Suprapubic skin (tissue), 4 donors: Measurements from ENCODE around the gene TBC1D20. TPM values are rescaled to one million over a fixed set of nuclear protein-coding genes. Genes with fewer than 3 reads are reported as not detected.

Experiments used
- DNase-seq, 2 donors: peaks; one replicate each; pipeline ENCODE4 v3.0.0-alpha.2; 2019; ENCODE audit warnings: low spot score in 2 of 2
- H3K27ac ChIP-seq: fragments of 200-600 bp; sonication (generic); one replicate; pipeline ENCODE4 v1.5.1; 2019
- H3K27me3 ChIP-seq: fragments of 200-600 bp; sonication (generic); one replicate; pipeline ENCODE4 v1.5.1; 2019
- H3K36me3 ChIP-seq: fragments of 200-600 bp; sonication (generic); one replicate; pipeline ENCODE4 v1.5.1; 2019
- H3K4me1 ChIP-seq: fragments of 200-600 bp; sonication (generic); one replicate; pipeline ENCODE4 v1.5.1; 2019
- H3K4me3 ChIP-seq: fragments of 200-600 bp; sonication (generic); one replicate; pipeline ENCODE4 v1.5.1; 2019; ENCODE audit warnings: mild to moderate bottlenecking
- H3K9me3 ChIP-seq: fragments of 200-600 bp; sonication (generic); one replicate; pipeline ENCODE4 v1.5.1; 2019
- CTCF ChIP-seq, 2 donors: fragments of 200-600 bp in 1 of 2; fragments of 450-650 bp in 1 of 2; sonication (generic) in 1 of 2; IDR thresholded peaks; one replicate each; pipeline ENCODE4 v1.5.1; 2016 to 2019; ENCODE audit warnings: antibody characterized with exemption in 2 of 2, mild to moderate bottlenecking in 1 of 2, moderate library complexity in 1 of 2
- EP300 ChIP-seq: sonication (generic); formaldehyde crosslinking; IDR thresholded peaks from one replicate; pipeline ENCODE4 v1.6.1; 2017; ENCODE audit warnings: antibody characterized with exemption
- POLR2A ChIP-seq, 2 donors: fragments of 450-650 bp; IDR thresholded peaks; one replicate each; pipeline ENCODE4 v1.6.1; 2017; ENCODE audit warnings: antibody characterized with exemption in 2 of 2, mild to moderate bottlenecking in 2 of 2, moderate library complexity in 2 of 2
- POLR2AphosphoS5 ChIP-seq, 3 donors: sonication (generic); formaldehyde crosslinking; IDR thresholded peaks; one replicate each; pipeline ENCODE4 v1.6.1; 2017; ENCODE audit warnings: antibody characterized with exemption in 3 of 3
- WGBS: methylation state at CpG from one replicate; pipeline ENCODE4 v1.1.5; 2018; 5-methylcytosine and 5-hydroxymethylcytosine counted together
- total RNA-seq, 4 donors: library from RNA; depleted of rRNA; stranded (reverse); fragments of >200 nt; gene quantifications; one replicate each; pipeline ENCODE4 v1.1.0, GENCODE V29; 2016

The TBC1D20 gene
- total RNA-seq, 4 donors from 2014 or later: 49.0 to 78.7 (median 60.6) TPM

- 0% methylated on average over 10 of the region's 87 CpGs for WGBS
- Histone ChIP-seq H3K27ac (peak within 1 kb of the TSS; percentile 96), H3K27me3 (no peaks in the 10 kb centered on the region), H3K4me3 (peak within 1 kb of the TSS; percentile 98), H3K4me1 (peaks cover 27% of the 10 kb centered on the region), H3K9me3 (no peaks in the 10 kb centered on the region), H3K36me3 (peaks cover 3% of the 10 kb centered on the region)
- TF ChIP-seq POLR2A (IDR thresholded peaks at IDR 0.05) (no peak), POLR2AphosphoS5 (IDR thresholded peaks at IDR 0.05) (peak in 2 of 3 donors; percentile 24 to 59)
- DNase-seq: peak; percentile 91 to 95
Observed at GRCh38 chr20:407953-408842, 54.1 kb downstream of the TBC1D20 start, which contains the start of gene RBCK1. RBCK1 (plus strand) TSS chr20:408299; CDS start chr20:408758, 459 bp downstream.

DNA sequence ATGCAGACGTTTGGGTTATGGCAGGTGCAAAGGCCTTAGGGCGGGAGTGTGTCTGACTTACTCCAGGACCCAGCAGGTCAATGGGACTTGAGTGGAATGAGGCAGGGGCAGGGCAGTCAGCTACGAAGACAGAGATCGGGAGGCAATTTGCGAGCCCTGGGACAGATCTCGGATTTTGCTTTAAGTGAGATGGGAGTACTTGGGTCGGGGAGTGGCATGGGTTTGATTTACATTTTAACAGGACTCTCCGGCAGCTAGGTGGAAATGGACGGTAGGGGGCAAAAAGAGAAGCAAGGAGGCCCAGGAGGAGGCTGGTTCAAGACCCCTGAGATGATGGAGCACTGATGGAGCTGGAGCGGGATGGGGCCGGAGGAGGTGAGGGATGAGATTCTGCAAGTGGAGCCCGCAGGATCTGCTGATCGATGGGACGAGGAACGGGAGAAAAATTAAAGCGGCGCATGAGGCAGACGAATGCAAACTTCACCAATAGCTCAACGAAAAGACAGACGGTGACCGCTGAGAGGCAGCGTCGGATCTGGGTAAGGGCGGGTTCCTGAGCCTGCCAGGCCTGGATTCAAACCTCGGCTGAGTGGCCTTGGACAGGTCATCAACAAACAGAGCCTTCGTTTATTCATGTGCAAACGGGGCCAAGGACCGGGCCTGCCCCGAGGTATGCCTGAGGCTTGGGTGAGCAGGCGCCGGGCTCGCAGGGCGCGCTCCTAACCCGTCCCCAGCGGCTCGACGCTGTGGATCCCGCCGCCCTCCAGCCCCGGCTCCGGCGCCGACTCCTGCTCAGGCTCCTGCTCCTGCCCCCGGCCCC lies 55.0 kb downstream of the TBC1D20 start:
- Histone ChIP-seq H3K27me3 (no peaks in the 10 kb centered on the region), H3K27ac (peak overlapping the region; percentile 96), H3K4me1 (peaks cover 27% of the 10 kb centered on the region), H3K4me3 (peak overlapping the region; percentile 98), H3K9me3 (no peaks in the 10 kb centered on the region), H3K36me3 (peaks cover 3% of the 10 kb centered on the region)
- no peak for TF ChIP-seq CTCF (IDR thresholded peaks at IDR 0.05)
- peak in 1 of 3 donors; percentile 11 for TF ChIP-seq POLR2AphosphoS5 (IDR thresholded peaks at IDR 0.05)
- 11% methylated on average over 34 of the region's 45 CpGs for WGBS
- DNase-seq: peak in 1 of 2 donors; percentile 90

- no peak for DNase-seq
- Histone ChIP-seq H3K27ac (no peak overlapping the region), H3K36me3 (peaks cover 3% of the 10 kb centered on the region), H3K4me3 (peak overlapping the region; percentile 98), H3K27me3 (no peaks in the 10 kb centered on the region), H3K4me1 (peaks cover 27% of the 10 kb centered on the region), H3K9me3 (no peaks in the 10 kb centered on the region)
- WGBS: 87% methylated on average over 9 of the region's 9 CpGs
- no peak for TF ChIP-seq CTCF (IDR thresholded peaks at IDR 0.05)
- TF ChIP-seq POLR2A (IDR thresholded peaks at IDR 0.05): no peak
- no peak for TF ChIP-seq POLR2AphosphoS5 (IDR thresholded peaks at IDR 0.05)
Observed at GRCh38 chr20:406200-407132, 55.9 kb downstream of the TBC1D20 start.

- 94% methylated on average over 4 of the region's 4 CpGs for WGBS
- Histone ChIP-seq H3K27me3 (no peaks in the 10 kb centered on the region), H3K4me3 (no peak overlapping the region), H3K36me3 (no peaks in the 10 kb centered on the region), H3K9me3 (no peaks in the 10 kb centered on the region), H3K27ac (no peak overlapping the region), H3K4me1 (peaks cover 13% of the 10 kb centered on the region)
- no peak for DNase-seq
- TF ChIP-seq CTCF (IDR thresholded peaks at IDR 0.05) (no peak), POLR2AphosphoS5 (IDR thresholded peaks at IDR 0.05) (no peak), POLR2A (IDR thresholded peaks at IDR 0.05) (no peak), EP300 (no peak)
Observed at GRCh38 chr20:404088-404487, 58.2 kb downstream of the TBC1D20 start.

GRCh38 chr20:403582-403957 lies 58.8 kb downstream of the TBC1D20 start:
- WGBS: 95% methylated on average over 3 of the region's 3 CpGs
- Histone ChIP-seq H3K27ac (no peak overlapping the region), H3K4me3 (no peak overlapping the region), H3K27me3 (no peaks in the 10 kb centered on the region), H3K4me1 (peaks cover 9% of the 10 kb centered on the region), H3K9me3 (no peaks in the 10 kb centered on the region), H3K36me3 (no peaks in the 10 kb centered on the region)
- no peak for DNase-seq
- no peak for TF ChIP-seq POLR2AphosphoS5 (IDR thresholded peaks at IDR 0.05)
- no peak for TF ChIP-seq POLR2A (IDR thresholded peaks at IDR 0.05)
- TF ChIP-seq EP300: no peak
- TF ChIP-seq CTCF (IDR thresholded peaks at IDR 0.05): no peak
